K562 treated with DMSO at 1 percent for 4 hours (cell line): ENCODE data around the gene EIF4B. TPM values are rescaled to one million over a fixed set of nuclear protein-coding genes. Genes with fewer than 3 reads are reported as not detected.

Experiments
- total RNA-seq: library from RNA; unstranded; fragments of 300-600 nt; gene quantifications from 2 replicates; pipeline ENCODE4 v1.2.3, GENCODE V29; 2022; ENCODE audit not compliant: insufficient read depth

EIF4B gene
- total RNA-seq, result 328 TPM in 2 replicates

DNA sequence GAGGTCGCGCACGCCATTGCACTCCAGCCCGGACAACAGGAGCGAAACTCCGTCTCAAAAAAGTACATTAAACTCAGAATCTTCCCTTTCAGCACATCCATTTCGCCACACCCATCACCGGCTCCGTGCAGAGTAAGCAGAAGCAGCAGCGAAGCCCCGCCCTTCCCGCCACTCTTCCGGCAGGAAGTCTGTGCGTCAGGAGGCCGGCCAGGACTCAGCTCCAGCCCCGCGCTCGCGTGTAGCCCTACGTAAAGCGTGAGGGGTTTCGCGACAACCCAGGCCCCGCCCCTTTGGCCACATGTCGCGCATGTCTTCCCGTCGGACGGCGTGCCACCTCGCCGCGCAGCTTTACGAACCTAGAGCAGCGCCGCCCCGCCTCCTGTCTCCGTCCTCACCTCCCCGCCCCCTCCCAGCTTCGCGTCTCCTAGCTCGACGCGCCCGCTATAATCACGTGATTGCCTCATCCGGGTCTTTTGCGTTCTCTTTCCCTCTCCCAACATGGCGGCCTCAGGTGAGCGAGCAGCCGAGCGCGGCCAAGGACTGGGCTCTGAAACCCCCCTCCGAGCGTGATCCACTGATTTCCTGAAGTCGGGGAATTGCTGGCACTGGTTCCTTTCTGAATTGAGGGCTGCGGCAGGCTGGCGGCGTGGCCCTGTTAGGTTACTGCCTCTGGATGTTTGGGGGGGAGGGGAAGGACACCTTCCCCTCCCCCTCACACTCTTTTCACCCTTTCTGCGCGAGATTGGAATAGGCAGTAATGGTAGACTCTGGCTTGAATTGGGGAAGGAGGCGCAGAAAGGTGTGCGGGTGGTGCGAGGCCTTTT is at the start of gene EIF4B:
Gene EIF4B (plus strand): TSS at position 471 of the 824 bp plus-strand sequence. CDS start 28 bp downstream, at position 499.

DNA sequence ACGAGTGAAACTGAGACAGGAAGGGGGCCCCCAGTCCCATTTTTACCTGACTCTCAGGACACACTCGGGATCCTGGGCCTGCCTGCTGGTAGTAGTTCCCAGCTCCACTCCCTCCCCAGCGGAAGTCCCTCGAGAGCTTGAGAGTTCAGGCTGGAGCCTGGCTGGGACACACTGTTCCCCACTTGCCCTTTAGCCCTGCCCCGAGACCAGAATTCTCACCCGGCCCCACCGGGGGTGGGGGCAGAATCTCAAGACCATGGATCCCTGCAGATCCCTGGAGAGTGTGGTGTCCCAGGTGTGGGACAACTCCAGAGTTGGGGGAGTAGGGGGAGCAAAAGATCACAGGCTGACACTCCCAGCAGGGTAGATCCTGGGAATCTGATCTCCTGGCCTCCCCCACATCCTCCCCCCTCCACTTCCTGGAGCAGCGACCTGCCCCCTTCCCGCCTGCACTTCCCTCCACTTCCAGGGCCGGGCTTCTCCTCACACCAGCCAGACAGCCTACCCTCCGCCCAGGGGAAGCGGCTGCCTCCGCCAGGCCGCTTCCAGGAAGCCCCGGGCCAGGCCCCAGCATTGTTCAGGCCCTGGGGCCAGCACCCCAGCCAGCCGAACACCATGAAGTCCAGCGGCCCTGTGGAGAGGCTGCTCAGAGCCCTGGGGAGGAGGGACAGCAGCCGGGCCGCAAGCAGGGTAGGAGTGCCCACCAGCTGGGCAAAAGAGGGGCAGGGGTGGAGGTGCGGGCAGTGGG is 43.5 kb downstream of the EIF4B start, which contains the start of gene TNS2:
Gene TNS2 (plus strand): TSS at position 495 of the 748 bp plus-strand sequence. CDS start 121 bp downstream, at position 616.

DNA sequence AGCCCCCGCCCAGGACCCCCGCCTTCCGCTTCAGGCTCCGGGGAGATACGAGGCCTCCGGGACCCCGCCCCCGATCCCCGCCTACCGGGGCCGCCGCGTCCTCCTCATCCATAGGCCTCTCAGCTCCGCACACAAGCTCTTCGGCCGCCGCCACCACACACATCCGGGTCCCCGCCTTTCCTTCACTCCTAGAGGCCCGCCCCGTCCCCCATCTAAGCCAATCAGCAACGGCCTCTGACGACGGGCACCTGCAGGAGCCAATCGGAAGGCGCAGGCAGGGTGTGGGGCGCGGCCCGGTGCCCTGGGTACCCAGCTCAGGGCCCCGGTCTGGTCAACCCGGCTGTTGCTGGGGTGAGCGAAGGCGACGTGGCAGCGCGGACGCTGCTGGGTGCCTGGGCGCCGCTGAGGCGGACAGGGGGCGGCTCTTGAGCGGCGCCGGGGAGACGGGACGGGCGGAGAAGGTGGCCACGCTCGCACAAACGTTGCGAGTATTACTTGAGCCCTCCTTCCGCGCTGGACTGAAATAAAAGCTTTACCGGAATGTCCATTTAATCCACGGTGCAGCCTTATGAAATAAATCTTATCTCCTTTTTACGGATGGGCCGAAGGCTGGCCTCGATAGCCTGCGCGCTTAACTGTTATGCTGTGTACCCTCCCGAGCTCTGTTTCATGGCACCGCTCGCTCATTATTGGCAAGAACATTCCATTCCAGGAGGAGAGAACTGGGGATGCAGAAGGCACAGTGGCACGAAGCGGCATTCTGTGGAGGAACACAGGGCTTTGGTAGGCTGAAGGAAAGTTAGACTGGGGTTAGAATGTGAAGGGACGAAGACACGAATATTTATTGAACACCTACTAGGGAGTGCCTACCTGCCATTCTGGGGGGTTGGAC is 73.2 kb downstream of the EIF4B start, which contains the start of gene SPRYD3:
Gene SPRYD3 (minus strand): TSS at position 165 of the 892 bp plus-strand sequence. CDS start 57 bp downstream, at position 108.

Other genes with a start within 250 kb of the EIF4B start
- gene KRT76, start 229.1 kb upstream of the EIF4B start, total RNA-seq, result not detected in 2 replicates
- not detected in 2 replicates for gene KRT3, start 210.3 kb upstream of the EIF4B start, total RNA-seq
- not detected in 2 replicates for gene KRT4, start 192.3 kb upstream of the EIF4B start, total RNA-seq
- not detected in 2 replicates for gene KRT79, start 172.1 kb upstream of the EIF4B start, total RNA-seq
- gene KRT78, start 157.5 kb upstream of the EIF4B start, total RNA-seq, result not detected in 2 replicates
- gene KRT8, start 101.4 kb upstream of the EIF4B start, total RNA-seq, result 491 and 520 TPM in 2 replicates
- 335 and 369 TPM in 2 replicates for gene KRT18, start 57.3 kb upstream of the EIF4B start, total RNA-seq
- 1.4 and 1.5 TPM in 2 replicates for gene TNS2, start 43.6 kb downstream of the EIF4B start, total RNA-seq
- gene SPRYD3, start 72.9 kb downstream of the EIF4B start, total RNA-seq, result 9.6 and 12.4 TPM in 2 replicates
- not detected in 2 replicates for gene IGFBP6, start 91.2 kb downstream of the EIF4B start, total RNA-seq
- gene SOAT2, start 97.0 kb downstream of the EIF4B start, total RNA-seq, result not detected in 2 replicates
- gene ZNF740, start 174.3 kb downstream of the EIF4B start, total RNA-seq, result 8.9 and 13.9 TPM in 2 replicates
- 2.3 and 8.1 TPM in 2 replicates for gene CSAD, start 174.5 kb downstream of the EIF4B start, total RNA-seq
- 1.5 and 2.8 TPM in 2 replicates for gene ITGB7, start 200.8 kb downstream of the EIF4B start, total RNA-seq
- 2.6 and 3.4 TPM in 2 replicates for gene RARG, start 225.8 kb downstream of the EIF4B start, total RNA-seq